Measurements from ENCODE around the gene PLPP1.
"Not testable (repeated sequence)": the region's sequence is repeated elsewhere in the genome, so short reads cannot be mapped to it uniquely, and the experiment has no call there.

PLPP1 gene

DNA sequence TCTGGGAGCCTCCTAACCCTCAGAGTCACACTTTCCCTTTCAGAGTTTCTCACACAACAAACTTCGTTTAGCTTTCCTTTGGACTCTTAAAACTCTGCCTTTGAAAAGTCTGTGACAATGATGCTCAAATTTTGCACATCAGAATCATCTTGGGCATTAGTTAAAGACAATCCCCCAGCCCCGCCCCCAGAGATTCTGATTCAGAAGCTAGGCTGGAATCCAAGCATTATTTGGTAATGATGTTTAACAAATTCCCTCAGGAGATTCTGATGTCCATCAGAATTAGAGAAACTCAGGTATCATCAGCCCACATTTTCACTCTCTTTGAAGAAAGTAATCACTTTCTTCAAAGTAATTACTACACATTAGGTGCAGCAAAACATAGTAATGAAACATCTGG lies 9.6 kb upstream of the PLPP1 start:
- DNase-seq = no peak

DNA sequence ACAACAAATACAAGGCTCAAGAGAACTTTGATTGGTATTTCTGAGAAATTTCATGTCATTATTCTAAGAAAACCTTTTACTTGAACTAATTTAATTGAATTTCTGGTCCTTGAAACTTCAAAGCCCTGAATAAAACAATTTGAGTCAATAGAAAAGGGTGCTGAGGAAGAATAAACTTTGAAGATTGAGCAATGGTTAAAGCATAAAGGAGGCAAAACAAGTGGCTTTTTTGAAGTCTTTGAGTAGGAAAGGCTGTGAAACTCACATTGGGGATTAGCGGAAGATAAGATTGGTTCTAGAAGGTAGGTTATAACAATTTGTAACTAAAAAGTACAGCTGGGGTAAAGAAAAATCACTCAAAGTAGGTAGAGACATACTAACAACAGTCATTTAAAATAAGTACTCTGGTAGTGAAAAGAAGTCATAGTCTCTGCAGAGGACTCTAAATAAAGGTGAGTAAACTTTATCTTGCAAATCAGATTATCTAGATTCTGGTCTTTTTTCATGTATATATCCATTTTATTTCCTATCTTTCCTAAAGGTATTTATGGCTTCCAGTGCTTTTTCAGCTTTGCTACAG lies 6.4 kb upstream of the PLPP1 start:
- no peak for DNase-seq

DNA sequence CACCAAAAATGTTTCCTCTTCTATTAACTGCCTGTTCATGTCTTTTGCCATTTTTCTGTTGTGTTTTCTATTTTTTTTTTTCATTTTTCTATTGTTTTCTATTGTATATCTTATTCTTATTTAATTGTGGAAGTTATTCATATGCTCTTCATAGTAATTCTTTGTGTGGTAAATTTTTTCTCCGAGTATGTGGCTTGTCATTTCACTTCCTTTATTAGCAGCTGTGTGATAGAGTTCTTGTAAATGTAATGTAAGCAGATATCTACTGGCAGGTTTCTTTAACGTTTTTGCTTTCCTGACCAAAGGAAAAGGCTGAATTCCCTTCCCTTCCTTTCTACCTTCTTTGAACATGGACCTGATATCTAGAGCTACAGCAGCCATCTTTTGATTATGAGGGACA lies 5.8 kb upstream of the PLPP1 start:
- DNase-seq = no peak

DNA sequence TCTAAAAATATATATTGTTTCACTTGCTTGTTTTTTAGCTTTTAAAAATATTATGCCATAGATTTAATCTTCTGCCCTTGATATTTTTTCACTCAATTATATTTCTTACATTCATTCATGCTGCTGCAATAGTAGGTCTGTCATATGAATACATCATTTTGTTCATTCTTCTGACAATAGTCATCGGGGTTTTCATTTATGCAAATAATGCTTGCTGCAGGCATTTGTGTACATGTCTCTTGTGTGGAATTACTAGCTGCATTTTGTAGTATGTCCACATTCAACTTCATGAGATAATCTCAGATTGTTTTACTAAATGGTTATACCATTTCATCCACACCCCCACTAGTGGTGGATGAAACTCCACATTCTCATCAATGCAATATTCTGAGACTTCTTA lies 5.3 kb upstream of the PLPP1 start:
- DNase-seq = no peak

DNA sequence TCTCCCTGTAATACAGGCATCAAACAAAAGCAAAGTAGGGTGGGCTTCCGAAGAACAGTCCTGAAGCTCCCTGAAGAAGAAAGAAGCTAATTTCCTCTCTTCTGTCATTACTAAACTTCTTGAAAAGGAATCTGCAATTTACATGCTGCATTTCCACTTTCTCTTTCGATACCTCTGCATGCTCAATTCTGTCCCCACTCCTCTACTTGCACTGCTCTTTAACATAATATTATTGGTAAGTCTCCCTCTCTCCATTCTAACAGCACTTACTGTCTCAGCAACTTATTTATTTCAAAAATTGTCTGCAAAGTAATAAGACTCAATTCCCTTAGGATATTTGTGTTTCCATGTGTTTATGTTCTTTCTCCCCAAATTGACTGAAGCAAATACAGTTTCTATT lies 3.9 kb upstream of the PLPP1 start:
- DNase-seq = no peak

DNA sequence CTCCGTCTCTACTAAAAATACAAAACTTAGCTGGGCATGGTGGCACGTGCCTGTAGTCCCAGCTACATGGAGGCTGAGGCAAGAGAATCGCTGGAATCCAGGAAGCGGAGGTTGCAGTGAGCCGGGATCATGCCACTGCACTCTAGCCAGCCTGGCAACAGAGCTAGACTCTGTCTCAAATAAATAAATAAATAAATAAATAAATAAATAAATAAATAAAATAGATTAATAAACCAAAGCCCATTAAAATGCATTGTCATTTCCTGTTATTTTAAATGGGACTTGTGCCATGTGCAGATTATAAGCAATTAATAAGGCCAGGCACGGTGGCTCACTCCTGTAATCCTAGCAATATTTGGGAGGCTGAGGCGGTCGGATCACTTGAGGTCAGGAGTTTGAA lies 2.6 kb upstream of the PLPP1 start:
- DNase-seq = not testable (repeated sequence)

DNA sequence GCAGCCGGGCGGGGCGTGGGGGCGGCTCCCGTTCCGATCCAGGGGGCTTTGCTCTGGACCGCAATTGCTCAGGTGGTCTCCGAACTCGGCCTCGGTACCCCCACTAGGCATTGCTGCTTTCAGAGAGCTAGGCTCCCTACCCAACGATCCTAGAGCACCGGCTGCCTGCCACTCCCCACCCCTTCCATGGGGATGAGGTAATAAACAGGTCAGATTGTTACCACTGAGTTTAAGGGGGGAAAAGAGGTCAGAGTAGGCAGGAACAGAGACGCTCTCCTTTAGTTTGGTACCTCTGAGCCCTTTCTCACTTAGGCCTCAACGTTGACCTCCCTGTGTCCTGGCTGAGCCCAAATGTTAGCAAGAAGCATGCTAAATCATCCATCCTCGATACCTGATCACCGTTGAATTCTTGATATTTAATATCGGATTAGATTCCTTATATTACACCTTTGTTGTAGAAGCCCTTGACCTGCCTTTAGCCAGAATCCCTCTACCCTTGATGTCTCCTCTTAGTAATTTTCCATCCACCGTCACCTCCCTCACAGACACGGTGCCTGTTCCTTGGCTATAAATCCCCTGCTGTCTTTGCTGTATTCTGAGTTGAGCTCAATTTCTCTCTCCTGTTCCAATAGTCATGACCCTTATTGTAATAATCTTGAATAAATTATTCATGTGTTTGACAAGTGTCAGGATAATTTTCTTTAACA lies 588 bp upstream of the PLPP1 start:
- DNase-seq = no peak

DNA sequence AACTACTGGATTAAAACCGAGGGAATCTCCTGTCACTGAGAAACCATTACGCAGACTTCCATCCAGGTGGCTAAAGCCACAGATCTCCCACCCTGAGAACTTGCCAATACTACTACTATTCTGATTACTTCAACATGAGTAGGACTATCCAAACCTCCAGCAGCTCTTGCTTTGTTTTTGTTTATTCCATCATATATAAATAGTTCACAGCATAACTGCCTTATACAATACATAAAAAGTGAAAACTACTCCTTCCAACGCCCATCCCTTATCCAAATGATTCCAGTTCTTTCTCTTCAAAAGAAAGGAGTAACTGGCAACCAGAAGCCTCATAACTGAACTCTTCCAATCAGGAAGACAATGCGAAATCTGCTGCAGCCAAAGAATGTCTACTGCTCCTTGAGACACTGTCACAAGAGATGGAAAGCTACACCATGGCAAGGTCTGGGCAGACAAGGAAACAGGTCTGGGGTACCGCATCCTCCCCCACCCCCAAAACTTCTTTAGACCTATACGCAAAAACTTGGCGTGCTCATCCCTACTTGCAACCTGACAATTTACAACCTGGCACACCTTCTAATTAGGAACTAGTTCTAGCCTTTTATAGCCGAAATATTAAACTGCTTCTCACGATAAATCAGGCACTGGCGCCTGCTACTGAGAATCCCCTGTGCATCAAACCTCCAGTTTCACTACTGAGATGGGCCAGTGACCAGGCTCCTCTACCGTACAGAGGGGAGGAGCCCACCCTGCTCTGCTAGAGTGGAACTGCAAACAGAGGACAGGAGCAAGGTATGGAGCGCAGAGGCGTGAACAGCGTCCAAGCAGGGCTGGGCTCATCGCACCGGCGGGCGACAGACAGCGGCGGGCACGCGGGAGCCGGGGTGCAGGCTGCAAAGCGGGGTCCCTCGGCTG lies 986 bp downstream of the PLPP1 start:
- DNase-seq = no peak

DNA sequence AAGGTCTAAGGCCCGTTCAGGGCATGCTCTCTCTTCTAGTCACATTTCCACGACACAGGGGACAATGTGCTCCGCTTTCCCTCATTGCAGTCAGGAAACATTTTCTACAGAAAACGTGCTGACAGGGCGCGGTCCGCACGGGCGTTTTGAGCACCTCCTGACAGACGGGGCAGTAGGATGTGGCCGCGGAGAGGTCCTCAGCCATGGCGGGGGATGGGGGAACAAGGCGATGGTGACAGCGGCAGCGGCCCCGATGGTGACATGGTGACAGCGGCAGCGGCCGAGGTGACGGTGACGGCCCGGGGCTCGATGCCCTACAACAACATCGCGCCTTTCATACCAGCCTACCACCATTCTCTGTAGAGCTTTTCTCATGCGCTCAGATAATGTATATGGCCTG lies 4.1 kb downstream of the PLPP1 start:
- no peak for DNase-seq

DNA sequence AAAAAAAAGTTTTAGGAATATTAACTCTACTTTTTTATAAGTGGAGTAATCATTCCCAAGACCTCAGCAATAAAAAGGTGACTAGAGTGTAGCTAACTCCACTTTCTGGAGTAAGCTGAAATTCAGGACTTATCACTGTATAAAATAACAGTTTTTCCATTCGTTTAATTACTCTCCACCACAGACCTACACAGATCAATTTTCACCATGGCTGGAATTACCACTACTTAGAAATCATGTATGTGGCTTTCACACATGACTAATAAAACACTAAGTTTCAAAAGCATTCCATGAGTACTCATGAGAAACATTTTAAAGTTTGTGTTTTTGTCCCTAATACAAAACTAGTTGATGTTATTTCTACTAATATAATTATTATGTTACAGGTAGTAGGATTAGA lies 9.9 kb downstream of the PLPP1 start:
- no peak for DNase-seq

DNA sequence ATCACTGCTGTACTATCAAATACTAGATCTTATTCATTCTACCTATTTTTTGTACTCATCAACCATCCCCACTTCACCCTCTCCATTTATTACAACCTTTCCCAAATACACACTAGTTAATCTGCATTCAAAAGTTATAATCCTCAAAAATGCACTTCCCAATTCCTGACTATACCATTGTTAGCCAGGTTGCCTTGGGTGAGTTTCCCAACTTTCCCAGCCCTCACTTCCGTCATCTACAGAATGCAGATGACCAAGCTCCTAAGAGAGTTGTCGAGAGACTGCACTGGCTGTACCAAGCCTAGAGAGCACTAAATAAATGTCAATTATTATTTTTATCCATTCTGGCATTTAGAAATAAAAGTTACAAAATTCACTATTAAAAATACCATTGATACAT lies 11.5 kb downstream of the PLPP1 start:
- DNase-seq = no peak

DNA sequence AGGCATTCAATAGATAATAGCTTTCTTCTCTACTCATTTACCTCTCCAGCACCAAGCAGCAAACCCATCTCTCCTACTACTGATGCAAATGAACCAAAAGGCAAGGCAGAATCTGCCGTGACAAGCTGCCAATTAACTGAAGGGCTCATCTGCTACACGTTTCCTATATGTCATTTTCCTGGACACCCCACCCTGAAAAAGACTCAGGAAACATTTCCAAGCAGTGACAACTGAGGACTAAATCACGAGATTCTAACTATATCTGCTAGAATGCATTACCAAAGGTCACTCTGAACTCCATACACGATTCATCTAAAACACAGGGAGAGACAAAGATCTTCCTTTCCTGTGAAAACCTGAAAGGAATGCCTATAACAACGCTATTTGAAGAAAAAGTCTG lies 12.9 kb downstream of the PLPP1 start:
- no peak for DNase-seq

DNA sequence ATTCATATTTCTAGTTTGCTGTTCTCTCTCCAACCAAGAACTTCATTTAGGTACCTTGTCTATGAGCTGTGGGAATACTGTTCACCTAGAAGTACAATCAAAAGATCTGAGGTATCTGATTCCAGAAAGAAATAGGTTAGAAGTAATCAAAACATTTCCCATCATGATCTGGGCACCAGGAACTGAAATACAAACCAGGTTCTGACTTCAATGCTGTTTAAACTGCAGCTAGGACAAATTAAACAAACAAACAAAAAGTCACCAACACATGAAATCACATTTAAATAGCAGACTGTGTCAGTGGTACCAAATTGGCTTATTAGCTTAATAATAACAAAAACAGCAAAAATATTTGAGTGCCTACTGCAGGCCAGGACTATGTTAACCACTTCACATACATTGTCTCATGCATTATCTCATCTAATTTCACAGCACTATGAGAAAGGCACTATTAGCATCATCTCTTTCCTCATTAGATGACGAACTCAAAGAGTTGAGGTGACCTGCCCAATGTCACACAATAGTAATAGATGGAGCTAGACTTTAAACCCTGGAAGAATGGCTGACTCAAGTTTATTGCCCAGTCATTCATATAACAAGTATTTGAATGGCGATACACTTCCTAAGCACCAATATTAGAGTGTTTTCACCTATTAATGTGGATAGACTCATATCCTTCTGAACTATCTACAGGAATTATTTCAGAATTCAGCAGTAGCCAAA lies 14.5 kb downstream of the PLPP1 start:
- no peak for DNase-seq

DNA sequence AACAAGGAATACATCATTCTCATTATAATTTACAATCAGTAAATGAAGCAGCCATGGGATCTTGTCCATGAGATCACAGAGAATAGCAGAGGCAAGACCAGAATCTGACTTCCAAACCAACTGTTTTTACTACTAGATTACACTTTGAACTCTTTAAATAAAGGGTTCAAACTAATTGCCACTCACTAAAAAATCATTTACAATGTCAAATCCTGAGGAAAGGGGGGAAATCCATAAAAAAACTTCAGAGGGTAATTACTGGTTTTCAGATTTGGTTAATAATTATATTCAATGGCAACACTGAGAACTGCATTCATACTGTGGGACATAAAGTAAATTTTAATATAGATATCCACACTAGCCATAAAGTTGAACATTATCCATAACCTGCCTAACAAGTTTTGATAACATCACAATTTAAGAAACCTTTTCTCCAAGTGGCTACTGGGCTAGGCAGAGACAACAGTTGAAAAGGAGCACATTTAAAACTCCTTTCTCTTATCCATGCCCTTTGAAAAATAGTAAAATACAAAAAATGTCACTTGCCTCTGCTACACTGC lies 15.9 kb downstream of the PLPP1 start:
- DNase-seq = no peak

DNA sequence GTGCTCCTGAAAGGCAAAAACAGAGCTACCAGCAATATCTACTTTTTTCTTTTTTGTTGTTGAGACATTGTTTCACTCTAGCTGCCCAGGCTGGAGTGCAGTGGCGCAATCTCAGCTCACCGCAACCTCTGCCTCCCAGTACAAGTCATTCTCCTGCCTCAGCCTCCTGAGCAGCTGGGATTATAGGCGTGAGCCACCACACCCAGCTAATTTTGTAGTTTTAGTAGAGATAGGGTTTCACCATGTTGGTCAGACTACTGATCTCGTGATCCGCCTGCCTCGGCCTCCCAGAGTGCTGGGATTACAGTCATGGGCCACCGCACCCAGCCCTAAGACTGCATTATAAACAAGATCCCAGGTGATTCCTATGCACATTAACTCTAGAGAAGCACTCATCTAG lies 17.0 kb downstream of the PLPP1 start:
- DNase-seq = no peak

DNA sequence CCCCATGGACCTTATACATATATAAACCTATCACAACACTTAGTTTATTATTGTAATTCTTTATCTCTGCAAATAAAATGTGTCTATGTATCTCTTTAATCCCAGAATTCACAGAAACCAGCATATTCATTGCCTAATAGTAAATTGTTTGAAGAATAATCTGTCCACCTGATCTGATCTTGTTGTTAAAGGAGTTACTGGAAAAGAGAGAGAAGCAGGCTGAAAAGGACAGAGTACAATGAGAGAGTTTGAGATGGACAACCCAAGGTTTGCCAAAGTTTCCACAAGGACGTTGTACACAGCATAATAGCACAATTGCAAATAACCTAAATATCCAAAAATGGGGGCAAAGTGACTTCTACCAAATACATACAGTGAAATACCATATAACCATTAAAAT lies 23.8 kb downstream of the PLPP1 start:
- no peak for DNase-seq

DNA sequence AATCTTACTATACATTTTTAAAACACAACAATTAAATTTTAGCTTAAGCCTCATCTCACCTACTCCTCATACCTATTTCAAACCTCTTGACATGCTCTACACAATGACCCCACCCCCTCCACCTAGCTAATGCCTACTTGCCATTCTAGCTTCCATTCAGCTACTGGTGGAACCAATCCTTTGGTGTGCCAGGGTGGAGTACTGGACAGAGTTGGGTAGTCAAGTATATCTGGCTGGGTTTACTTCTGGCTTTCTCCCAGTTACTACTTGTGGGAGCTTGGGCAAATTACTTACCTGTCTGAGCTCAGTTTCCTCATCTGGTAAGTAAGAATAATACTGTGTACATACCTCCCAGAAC lies 24.3 kb downstream of the PLPP1 start:
- DNase-seq = no peak

DNA sequence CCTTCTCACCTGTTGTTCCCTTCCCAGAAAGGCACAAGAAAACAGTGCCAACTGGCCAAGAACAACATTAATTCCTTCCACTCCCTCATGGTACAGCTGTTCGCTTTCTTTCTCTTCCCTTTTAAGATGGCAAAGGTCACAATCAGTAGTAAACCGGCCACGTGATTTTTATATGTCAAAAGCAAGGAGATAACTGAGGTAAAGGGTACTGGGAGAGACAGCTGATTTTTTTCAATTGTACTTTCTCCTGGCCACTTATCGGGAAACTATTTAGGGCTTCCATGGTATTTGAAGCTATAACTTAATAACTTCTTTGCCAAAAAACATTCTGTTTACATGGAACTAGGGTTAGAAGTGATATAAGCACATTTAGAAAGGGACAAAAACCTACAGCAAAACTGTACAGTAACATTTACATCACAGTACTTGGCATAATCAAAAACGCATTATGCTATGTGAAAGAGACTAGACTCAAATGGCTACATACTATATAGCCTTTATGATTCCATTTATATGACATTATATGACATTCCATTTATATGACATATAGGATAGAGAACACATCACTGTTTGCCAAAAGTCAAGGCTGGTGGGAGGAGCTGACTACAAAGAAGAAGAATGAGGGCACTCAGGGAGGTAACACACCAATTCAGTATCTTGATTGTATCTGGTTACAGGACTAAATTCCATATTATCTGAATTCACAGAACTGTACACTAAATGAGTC lies 24.8 kb downstream of the PLPP1 start:
- DNase-seq = no peak

DNA sequence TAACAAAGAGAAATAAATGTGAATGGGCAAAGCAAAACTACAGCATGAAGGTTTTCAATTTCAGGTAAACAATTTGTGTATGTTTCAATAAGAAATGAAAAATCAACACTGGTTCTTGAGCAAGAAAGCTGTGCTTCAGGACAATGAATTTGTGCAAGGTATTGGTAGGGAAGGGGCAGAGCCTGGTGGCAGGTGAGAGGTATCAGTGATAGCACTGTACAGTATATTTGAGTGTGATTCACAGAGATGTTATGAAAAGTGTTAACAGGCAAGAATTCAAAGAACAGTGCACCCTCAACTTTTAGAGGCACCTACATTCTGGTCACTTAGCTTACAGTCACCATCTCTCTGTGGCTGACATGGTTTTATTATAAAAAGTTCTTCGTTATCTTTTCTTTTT lies 25.7 kb downstream of the PLPP1 start:
- DNase-seq = no peak

DNA sequence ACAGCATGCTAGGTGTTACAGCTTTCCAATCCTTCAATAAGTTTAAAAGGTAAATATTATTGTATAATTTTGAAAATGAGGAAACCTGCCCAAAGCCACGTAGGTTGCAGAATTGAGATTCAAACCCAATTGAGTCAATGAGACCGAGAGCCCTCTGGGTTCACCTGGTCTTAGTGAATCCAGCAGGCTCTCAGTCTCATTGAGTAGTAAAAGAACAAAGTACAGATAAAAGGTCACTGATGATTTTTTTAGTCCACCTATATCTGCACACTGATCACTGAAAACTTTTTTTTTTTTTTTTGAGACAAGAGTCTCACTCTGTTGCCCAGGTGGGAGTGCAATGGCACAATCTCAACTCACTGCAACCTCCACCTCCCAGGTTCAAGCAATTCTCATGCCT lies 27.2 kb downstream of the PLPP1 start:
- DNase-seq = no peak

DNA sequence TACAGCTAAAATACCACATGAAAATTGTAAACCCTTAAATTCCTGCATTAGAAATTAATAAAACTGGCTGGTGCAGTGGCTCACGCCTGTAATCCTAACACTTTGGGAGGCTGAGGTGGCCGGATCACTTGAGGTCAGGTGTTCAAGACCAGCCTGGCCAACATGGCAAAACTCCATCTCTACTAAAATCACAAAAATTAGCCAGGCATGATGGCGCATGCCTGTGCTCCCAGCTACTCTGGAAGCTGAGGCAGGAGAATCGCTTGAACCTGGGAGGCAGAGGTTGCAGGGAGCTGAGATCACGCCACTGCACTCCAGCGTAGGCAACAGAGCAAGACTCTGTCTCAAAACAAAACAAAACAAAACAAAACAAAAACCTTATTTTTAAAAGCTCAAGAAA lies 29.1 kb downstream of the PLPP1 start:
- DNase-seq = not testable (repeated sequence)

DNA sequence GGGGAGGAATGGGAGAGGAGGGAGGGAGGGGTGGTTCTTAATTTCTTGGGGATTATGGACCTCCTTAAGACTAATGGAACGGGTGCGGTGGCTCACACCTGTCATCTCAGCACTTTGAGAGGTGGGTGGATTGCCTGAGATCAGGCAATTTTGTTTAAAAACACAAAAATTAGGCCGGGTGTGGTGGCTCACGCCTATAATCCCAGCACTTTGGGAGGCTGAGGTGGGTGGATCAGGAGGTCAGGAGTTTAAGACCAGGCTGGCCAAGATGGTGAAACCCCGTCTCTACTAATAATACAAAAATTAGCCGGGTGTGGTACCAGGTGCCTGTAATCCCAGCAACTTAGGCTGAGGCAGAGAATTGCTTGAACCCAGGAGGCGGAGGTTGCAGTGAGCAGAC lies 30.8 kb downstream of the PLPP1 start:
- not testable (repeated sequence) for DNase-seq

DNA sequence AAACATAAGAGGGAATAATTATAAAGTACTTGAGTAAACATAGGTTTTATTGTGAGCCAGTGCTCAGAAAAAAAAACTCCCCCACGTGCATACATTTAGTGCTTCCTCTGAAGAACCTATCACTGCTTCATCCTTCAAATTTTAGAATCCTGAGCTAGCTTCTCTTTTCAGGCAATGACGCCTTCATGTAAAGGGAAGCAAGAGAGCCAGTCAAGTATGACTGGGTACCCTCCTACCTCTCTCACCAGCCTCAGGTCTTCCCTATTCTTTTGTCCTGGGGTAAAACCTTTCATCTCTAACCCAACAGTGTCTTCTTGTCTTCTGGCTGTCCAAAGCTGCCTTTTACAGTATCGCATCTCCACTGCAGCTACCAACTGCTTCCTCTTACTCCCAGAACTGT lies 32.0 kb downstream of the PLPP1 start:
- no peak for DNase-seq
